GM19023 (cell line): ENCODE data around the gene CDX2.

Experiments
- ATAC-seq: cut with Tn5 transposase; IDR thresholded peaks from one replicate; pipeline ENCODE4 v1.9.1; 2021; ENCODE audit warnings: mild to moderate bottlenecking, moderate library complexity; ENCODE audit not compliant: unreplicated experiment

Gene CDX2

DNA sequence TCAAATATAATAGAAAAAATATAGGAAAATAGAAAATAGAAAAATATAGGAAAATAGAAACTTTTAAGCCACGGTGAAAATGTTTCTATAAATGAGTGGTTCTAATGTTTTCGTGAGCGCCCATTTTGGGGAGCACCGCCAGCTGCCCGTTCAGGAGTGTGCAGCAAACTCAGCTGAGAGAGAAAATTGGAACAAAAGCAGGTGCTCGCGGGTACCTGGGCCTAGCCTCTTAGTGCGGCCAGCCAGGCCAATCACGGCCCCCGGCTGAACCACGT is 49.5 kb downstream of the CDX2 start:
- ATAC-seq = no peak

DNA sequence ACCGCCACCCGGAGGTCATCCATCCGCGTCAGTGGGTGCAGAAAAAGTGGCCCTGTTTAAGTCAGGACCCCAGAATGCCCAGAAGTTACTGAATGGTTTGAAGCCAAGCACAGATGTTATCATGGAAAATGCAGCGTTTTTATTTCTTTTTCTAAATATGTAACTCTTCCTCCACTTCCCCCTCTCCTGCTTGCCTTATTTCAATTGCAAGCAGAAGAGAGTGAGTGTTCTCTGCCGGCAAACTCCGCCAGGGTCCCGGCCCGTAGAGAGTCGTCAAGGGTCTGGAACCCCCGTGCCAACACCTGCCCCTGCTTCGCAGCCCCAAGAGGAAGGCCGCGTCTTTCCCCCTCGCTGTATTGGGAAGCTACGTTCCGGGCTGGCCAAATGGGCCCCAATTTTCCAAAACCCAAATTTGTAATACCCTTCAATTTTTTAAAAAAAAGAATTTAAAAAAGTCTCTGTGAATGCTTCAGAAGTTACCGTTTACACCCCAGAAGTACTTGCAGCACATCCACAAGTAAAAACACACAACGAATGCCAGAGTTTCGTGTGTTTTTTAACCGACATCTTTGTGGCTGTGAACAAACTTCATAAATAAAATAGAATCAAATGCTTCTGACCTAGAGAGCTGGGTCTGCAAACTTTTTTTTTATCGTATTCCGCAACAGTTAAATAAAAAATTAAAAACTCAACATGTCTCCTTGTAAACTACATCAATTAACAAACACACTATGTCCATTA is 50.0 kb downstream of the CDX2 start:
- ATAC-seq = no peak

DNA sequence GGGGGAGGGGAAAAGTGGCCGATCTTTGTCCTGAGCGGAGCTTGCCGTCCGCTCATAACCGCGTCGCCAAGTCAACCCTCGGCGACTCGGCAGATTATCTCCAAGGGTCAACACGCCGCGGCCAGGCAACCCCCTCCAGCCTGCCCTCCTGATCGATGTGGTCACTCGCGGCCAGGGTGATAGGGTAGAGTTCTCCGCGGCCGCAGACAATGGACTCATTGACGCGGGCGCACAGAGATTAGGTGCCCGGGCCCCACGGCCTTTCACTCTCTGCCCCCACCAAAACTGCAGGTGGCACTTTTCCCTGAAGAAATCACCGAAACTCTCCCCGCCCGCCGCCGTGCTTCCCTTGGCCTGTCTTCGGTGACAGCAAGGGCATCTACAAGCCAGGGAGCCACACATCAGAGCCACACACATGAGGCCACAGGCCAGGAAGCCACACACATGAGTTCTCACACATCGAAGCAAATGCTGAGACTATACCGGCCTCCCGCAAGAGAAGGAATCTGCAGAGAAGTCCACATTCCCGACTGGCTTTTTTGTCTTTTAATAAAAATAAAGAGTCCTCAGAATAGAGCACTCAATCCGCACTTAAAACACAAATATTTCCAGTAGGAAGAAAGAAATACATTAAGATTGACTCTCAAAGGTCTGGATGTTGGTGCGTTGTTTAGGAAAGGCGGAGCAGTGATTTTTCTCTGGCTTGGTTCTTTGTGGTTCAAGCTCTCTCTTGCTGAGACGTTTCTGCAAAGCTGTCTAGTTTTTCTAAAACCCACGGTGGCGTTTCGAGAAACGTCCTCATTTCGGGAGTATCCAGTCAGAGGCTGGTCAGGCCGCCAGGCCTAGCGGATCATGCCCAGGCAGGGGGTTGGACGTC is 50.8 kb downstream of the CDX2 start:
- ATAC-seq = no peak

DNA sequence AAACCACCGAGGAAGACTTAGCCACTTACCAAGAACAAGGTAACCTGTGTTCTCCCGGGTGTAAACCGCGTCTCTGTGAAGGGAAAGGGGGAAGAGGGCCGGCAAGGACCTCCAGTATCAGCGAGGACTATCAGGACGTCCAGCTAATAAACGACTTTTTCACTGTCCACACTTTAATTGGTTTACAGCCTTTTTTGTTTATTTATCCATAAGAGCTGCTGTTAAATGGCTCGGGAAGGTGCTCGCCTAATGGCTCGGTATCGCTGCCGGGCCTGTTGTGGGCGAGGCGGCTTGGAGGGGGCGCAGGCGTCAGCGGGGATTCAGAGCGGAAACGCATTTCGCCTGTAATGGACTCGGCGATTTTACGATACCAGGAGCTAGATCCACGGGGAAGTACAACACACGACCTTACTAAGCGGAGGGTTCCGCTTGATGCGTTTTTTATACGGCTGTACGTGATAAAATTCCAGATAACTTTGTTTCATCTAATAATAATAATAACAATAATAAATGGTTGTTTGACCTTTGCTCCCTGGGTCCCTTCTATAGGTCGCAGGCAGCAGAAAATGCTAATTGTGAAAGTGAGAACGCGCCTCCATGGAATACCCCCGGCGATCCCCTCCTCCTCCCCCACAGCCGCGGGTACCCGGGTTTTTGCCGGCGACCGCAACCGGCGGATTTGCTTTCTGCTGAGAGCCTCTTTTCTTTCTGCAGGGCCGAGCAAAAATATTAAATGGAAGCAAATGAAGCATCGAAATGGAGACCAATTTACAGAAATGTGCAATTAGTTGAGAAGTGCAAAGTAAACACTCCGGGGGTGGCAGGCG is 51.8 kb downstream of the CDX2 start:
- no peak for ATAC-seq

DNA sequence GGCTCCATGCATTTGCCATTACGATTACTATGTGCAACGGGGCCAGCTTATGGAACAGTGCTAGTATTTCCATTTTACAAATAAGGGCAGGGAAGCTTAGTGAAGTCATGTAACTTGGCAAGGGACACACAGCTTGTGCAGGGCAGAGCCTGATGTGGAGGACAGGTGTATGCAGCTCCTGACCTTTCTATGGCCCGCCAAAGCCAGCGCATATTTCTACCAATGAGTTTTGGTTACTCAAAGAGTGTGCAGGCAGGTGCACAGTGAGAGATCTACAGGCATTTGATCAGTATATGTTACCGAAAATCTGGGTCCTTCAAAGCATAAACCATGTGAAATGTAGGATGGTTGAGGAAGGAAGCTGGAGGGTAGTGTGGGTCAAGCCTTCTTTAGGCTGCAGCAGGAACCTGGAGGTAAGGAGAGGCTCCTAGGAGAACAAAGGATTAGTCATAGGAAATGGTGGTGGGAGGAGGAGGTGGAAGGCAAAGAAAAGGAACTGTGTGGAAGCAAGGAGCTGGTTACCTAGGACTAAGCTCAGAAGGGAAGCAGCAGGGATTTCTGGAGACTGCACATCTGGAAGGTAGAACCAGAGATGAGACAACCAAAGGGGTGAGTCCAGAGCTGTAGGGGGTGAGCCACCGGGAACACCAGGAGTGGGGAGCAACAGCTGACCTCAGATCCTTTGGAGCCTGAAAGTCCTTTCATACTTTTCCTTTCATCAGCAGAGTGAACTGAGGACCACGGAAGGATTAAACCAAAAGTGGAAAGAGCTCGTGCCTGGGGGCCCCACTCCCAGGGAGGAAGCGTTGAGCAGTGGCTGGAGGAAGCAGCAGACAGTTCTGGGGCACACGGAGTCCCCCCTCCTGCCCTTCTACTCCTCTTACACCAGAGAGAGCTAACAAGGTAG is 53.6 kb downstream of the CDX2 start:
- ATAC-seq = no peak

DNA sequence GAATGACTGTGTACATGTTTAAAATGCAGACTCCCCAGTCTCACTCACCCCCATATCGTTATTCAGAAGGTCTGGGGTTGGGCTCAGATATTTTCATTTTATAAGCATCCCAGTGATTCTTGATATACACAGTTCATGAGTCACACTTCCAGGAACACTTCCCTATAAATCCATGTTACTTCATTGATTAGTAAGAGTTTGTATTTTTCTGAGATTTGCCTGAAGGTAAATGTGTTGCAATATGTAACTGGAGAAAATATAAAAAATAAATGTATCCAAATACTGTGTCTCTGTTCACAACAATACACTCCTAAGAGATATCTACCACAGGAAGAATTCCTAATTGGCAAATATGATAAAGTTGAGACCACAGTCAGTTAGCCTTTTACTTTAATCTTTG is 56.0 kb downstream of the CDX2 start:
- no peak for ATAC-seq

DNA sequence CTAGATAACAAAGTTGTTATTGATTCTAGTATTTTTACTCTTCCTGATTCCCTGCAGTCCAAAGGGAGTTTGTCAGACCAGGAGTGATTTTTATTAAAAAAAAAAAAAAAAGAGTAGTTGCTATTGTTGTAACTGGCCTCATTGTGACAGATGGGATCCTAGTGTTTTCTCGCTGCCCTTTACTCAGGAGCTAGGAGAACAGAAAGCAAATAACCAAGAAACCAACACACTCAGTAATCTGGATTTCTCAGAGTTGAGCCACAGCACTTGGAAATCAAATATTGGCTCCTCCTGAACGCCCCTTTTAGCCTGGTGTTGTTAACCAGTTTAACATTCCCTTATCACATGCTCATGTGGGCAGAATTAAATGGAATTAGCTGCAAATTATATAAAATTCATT is 57.6 kb downstream of the CDX2 start:
- ATAC-seq = no peak
